Urinary bladder (tissue), 4 donors: ENCODE data around the gene DPPA2. TPM values are rescaled to one million over a fixed set of nuclear protein-coding genes. Genes with fewer than 3 reads are reported as not detected.

Experiments
- DNase-seq: peaks from one replicate; pipeline ENCODE4 v3.0.0-alpha.2; 2015; ENCODE audit errors: extremely low spot score
- H3K27ac ChIP-seq: one replicate; pipeline ENCODE4 v1.5.1; 2013; ENCODE audit warnings: low read depth, mild to moderate bottlenecking, moderate library complexity
- H3K36me3 ChIP-seq: one replicate; pipeline ENCODE4 v1.6.1; 2013; ENCODE audit warnings: mild to moderate bottlenecking, moderate library complexity; ENCODE audit not compliant: insufficient read depth
- H3K4me1 ChIP-seq: one replicate; pipeline ENCODE4 v1.6.1; 2013; ENCODE audit warnings: mild to moderate bottlenecking, moderate library complexity; ENCODE audit not compliant: insufficient read depth
- H3K4me3 ChIP-seq: one replicate; pipeline ENCODE4 v1.5.1; 2013; ENCODE audit warnings: low read depth, low read length
- WGBS: extraction: QIAGEN DNeasy Blood & Tissue Kit; methylation state at CpG from one replicate; pipeline ENCODE4 v1.1.7; 2013; 5-methylcytosine and 5-hydroxymethylcytosine counted together
- polyA plus RNA-seq: library from polyadenylated mRNA; stranded (reverse); fragments of 200-250 nt; gene quantifications from one replicate; pipeline ENCODE4 v1.2.3, GENCODE V29; 2013
- small RNA-seq: library from RNA; depleted of rRNA; stranded (forward); fragments of <200 nt; gene quantifications from one replicate; pipeline ENCODE3, GENCODE V24; 2014
- total RNA-seq: library from RNA; depleted of rRNA; stranded (reverse); fragments of >200 nt; gene quantifications from one replicate; pipeline ENCODE4 v1.2.3, GENCODE V29; 2014
- donor health status: healthy with polysubstance abuse.
- donor health status: healthy.

DPPA2 gene
- total and polyA plus RNA-seq, 2 donors = not detected

DNA sequence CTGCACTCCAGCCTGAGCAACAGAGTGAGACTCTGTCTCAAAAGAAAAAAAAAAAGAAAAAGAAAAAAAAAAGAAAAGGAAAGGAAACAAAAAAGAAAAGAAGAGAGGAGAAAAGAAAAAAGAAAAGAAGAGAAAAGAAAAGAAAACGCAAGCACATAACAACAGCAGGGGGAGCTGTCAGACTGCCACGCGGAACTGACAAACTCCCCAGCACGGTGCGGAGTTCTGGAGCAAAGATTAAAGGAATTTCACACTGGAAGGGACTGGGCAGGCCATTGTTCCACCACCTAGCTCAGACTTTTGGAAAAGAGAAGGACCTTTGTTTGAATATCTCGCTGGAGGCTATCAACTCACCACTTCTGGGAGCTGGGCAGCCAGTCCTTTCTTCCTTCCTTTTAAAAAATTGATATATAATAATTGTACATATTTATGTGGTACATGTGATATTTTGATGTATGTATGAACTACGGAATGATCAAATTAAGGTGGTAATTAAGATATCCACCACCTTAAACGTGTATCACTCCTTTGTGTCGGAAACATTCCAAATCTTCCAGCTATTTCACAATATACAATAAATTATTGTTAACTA, 40.5 kb downstream of the DPPA2 start:
- Histone ChIP-seq H3K4me1 (no peaks in the 10 kb centered on the region), H3K36me3 (no peaks in the 10 kb centered on the region), H3K4me3 (no peak overlapping the region), H3K27ac (no peak overlapping the region)
- WGBS = 32% methylated on average over 9 of the region's 9 CpGs
- DNase-seq = no peak

- DNase-seq = no peak
- Histone ChIP-seq H3K4me1 (no peaks in the 10 kb centered on the region), H3K36me3 (no peaks in the 10 kb centered on the region), H3K4me3 (no peak overlapping the region), H3K27ac (no peak overlapping the region)
- 98% methylated on average over 7 of the region's 7 CpGs for WGBS
Measured at GRCh38 chr3:109270779-109271178, 45.5 kb downstream of the DPPA2 start.

DNA sequence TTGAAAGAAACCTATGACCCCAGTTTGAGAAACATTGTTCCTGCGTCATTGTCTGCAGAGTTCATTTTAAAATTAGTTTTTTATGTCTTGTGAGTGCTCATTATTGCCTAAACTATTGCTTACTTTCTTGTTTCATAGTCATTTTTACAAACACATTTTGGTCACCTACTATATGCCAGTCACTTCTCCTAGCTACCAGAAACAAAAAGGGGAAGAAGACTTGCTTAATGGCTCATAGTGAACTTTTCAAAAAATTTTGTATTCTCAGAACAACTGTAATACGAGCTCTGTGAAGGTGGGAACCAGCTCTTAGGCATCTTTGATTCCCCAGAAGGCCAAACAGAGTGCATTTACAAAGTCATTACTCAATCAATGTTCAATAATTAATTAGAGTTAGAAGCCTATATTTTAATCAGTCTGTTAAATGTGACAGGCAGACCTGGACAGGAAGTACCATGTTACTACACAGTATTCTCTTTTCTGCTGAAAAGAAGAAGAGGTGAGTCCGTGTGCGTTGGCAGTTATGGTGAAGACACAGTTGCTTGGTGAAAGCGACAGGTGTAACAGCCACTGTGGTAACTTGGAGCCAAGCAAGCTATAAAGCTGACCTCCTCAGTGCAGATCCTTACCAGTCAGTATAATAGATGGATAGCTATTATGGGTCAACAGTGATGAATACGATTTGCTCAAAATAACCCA, 46.6 kb downstream of the DPPA2 start:
- H3K4me1 ChIP-seq = no peaks in the 10 kb centered on the region
- DNase-seq = no peak
- WGBS = 89% methylated on average over 6 of the region's 6 CpGs
- H3K36me3 ChIP-seq = no peaks in the 10 kb centered on the region
- H3K27ac ChIP-seq = no peak overlapping the region
- no peak overlapping the region for H3K4me3 ChIP-seq

DNA sequence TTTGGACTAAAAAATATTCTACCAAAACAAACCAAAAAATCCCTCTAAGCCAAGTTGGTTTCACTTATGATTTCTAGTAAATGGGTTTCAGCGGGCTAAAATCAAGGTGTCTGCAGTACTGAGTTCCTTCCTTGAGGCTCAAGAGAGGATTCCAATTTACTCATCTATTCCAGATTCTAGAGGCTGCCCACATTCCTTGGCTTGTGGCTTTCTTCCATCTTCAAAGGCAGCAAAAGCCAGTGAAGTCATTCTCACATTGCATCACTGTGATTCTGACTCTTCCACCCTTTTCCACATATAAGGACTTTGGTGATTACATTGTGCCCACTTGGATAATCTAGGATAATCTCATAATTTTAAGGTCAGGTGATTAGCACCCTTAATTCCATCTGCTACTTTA, 48.1 kb downstream of the DPPA2 start:
- no peak overlapping the region for H3K4me3 ChIP-seq
- no peak for DNase-seq
- H3K4me1 ChIP-seq = no peaks in the 10 kb centered on the region
- no peaks in the 10 kb centered on the region for H3K36me3 ChIP-seq
- H3K27ac ChIP-seq = no peak overlapping the region
- WGBS = 98% methylated on average over 1 of the region's 1 CpG

DNA sequence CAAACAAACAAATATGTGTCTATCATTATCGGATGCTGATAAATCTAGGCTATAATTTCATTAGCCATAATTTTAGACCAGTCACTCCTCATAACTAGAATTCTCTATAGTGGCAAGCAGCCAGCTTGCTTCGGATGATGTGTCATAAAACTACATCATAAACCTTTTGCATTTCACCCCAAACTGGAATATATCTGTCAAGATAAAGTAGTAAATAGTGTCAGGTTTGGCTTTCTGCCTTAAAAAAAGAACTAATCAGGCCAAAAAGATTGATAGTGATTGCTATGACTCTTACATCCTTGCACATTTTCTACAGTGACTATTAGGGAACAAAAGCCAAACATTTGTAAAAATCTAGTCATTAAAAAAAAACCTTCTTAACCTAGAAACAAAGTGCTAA, 51.0 kb downstream of the DPPA2 start:
- Histone ChIP-seq H3K36me3 (no peaks in the 10 kb centered on the region), H3K27ac (no peak overlapping the region), H3K4me3 (no peak overlapping the region), H3K4me1 (no peaks in the 10 kb centered on the region)
- DNase-seq = no peak
- WGBS = 19% methylated on average over 2 of the region's 2 CpGs

DNA sequence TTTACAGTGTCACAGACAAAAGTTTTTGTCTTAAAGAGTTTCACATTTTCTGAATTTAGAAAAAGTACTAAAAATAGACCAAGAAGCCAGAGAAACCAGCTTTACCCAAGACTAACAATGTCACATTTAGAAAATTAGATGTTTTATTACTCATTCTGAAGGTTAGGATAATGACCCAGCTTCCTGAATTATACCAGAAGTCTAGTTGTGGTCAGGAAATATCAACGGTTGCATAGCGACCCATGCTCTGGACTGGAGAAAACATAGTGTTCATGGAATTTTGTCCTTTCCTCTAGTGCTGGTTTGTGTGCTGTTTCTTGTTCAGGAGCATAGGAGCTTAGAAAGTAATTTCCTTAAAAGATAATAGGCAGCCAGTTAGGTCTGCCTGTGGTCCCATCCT, 59.0 kb downstream of the DPPA2 start:
- Histone ChIP-seq H3K27ac (no peak overlapping the region), H3K36me3 (no peaks in the 10 kb centered on the region), H3K4me3 (no peak overlapping the region), H3K4me1 (no peaks in the 10 kb centered on the region)
- no peak for DNase-seq
- whole genome bisulfite sequencing = 13% methylated on average over 2 of the region's 2 CpGs

GRCh38 chr3:109254770-109255169, 61.5 kb downstream of the DPPA2 start:
- H3K36me3 ChIP-seq = no peaks in the 10 kb centered on the region
- H3K4me1 ChIP-seq = no peaks in the 10 kb centered on the region
- H3K4me3 ChIP-seq = no peak overlapping the region
- no peak overlapping the region for H3K27ac ChIP-seq
- 67% methylated on average over 5 of the region's 5 CpGs for WGBS
- no peak for DNase-seq

- DNase-seq = no peak
- no peaks in the 10 kb centered on the region for H3K36me3 ChIP-seq
- no peaks in the 10 kb centered on the region for H3K4me1 ChIP-seq
- H3K27ac ChIP-seq = no peak overlapping the region
- H3K4me3 ChIP-seq = no peak overlapping the region
- WGBS = 90% methylated on average over 3 of the region's 3 CpGs
Measured at GRCh38 chr3:109252641-109253040, 63.7 kb downstream of the DPPA2 start.

Small RNA genes lying within 50 kb of the gene (small RNA-seq; reads per million reads assigned to genes)
- gene AC124945.1 = not detected
- gene RF00017 = not detected

Other genes with a start within 250 kb of the DPPA2 start
- gene MORC1, start 198.4 kb downstream of the DPPA2 start, total RNA-seq = 0.90 TPM
- 0.46 TPM for gene MORC1, start 198.4 kb downstream of the DPPA2 start, polyA plus RNA-seq
- gene C3orf85, start 179.8 kb downstream of the DPPA2 start, total RNA-seq = not detected
- not detected for gene C3orf85, start 179.8 kb downstream of the DPPA2 start, polyA plus RNA-seq
- gene DPPA4, start 21.0 kb upstream of the DPPA2 start, total RNA-seq = 0.16 TPM
- gene DPPA4, start 21.0 kb upstream of the DPPA2 start, polyA plus RNA-seq = not detected